Endometrial microvascular endothelial cells (primary cell): Measurements from ENCODE around the gene KLHL20. TPM values are rescaled to one million over a fixed set of nuclear protein-coding genes. Genes with fewer than 3 reads are reported as not detected.
"Not testable (repeated sequence)": the region's sequence is repeated elsewhere in the genome, so short reads cannot be mapped to it uniquely, and the experiment has no call there.

Source experiments
- in situ Hi-C: cut with HindIII; loops from 2 replicates; pipeline ENCODE4 v1.10.0; 2017; ENCODE audit warnings: low sequenced_read_pairs, low pct_unique_long_range_greater_than_20kb; ENCODE audit errors: inconsistent ontology term
- total RNA-seq: library from RNA; depleted of rRNA; stranded (reverse); fragments of >200 nt; gene quantifications from one replicate; pipeline ENCODE4 v1.2.3, GENCODE V29; 2015; ENCODE audit errors: inconsistent ontology term

Gene KLHL20
- 18.2 TPM for total RNA-seq

- in situ Hi-C loops, result no loop called here
Observed at GRCh38 chr1:173714759-173715537, at the start of gene KLHL20. TSS of gene KLHL20 (plus strand) at chr1:173714981. CDS start at chr1:173716044, 1,063 bp downstream.

GRCh38 chr1:173666646-173667045 lies 48.1 kb upstream of the KLHL20 start:
- in situ Hi-C loops, result no loop called here

- in situ Hi-C loops, result no loop called here
Observed at GRCh38 chr1:173669491-173669941, 45.3 kb upstream of the KLHL20 start, which contains the start of gene ANKRD45. TSS of gene ANKRD45 (minus strand) at chr1:173669851. CDS start at chr1:173659418, 10,433 bp downstream.

GRCh38 chr1:173674496-173674895 lies 40.3 kb upstream of the KLHL20 start:
- in situ Hi-C loops, result not testable (repeated sequence)

- in situ Hi-C loops, result not testable (repeated sequence)
Observed at GRCh38 chr1:173680152-173680551, 34.6 kb upstream of the KLHL20 start.

- in situ Hi-C loops, result no loop called here
Observed at GRCh38 chr1:173682184-173682583, 32.6 kb upstream of the KLHL20 start.

GRCh38 chr1:173683838-173684237 lies 30.9 kb upstream of the KLHL20 start:
- in situ Hi-C loops, result not testable (repeated sequence)

GRCh38 chr1:173685121-173685520 lies 29.7 kb upstream of the KLHL20 start:
- in situ Hi-C loops, result not testable (repeated sequence)

- in situ Hi-C loops, result no loop called here
Observed at GRCh38 chr1:173688300-173688699, 26.5 kb upstream of the KLHL20 start.

- in situ Hi-C loops, result no loop called here
Observed at GRCh38 chr1:173693238-173693637, 21.5 kb upstream of the KLHL20 start.

GRCh38 chr1:173701299-173701698 lies 13.5 kb upstream of the KLHL20 start:
- in situ Hi-C loops, result not testable (repeated sequence)

GRCh38 chr1:173702736-173703135 lies 12.0 kb upstream of the KLHL20 start:
- in situ Hi-C loops, result no loop called here

- in situ Hi-C loops, result no loop called here
Observed at GRCh38 chr1:173705117-173705516, 9.7 kb upstream of the KLHL20 start.

- in situ Hi-C loops, result no loop called here
Observed at GRCh38 chr1:173708787-173709186, 6.0 kb upstream of the KLHL20 start.

GRCh38 chr1:173714441-173714758 lies 381 bp upstream of the KLHL20 start:
- in situ Hi-C loops, result no loop called here

- in situ Hi-C loops, result no loop called here
Observed at GRCh38 chr1:173715538-173715844, 710 bp downstream of the KLHL20 start.

- in situ Hi-C loops, result no loop called here
Observed at GRCh38 chr1:173717238-173717637, 2.5 kb downstream of the KLHL20 start.

- in situ Hi-C loops, result not testable (repeated sequence)
Observed at GRCh38 chr1:173731331-173731730, 16.6 kb downstream of the KLHL20 start.

GRCh38 chr1:173733912-173734311 lies 19.1 kb downstream of the KLHL20 start:
- in situ Hi-C loops, result no loop called here

- in situ Hi-C loops, result not testable (repeated sequence)
Observed at GRCh38 chr1:173736104-173736503, 21.3 kb downstream of the KLHL20 start.
